ENCODE measurements around the gene PAPSS2. TPM values are rescaled to one million over a fixed set of nuclear protein-coding genes. Genes with fewer than 3 reads are reported as not detected.

PAPSS2 gene
- total RNA-seq, 2 donors from 2014 or later = 16.9 to 17.5 TPM

DNA sequence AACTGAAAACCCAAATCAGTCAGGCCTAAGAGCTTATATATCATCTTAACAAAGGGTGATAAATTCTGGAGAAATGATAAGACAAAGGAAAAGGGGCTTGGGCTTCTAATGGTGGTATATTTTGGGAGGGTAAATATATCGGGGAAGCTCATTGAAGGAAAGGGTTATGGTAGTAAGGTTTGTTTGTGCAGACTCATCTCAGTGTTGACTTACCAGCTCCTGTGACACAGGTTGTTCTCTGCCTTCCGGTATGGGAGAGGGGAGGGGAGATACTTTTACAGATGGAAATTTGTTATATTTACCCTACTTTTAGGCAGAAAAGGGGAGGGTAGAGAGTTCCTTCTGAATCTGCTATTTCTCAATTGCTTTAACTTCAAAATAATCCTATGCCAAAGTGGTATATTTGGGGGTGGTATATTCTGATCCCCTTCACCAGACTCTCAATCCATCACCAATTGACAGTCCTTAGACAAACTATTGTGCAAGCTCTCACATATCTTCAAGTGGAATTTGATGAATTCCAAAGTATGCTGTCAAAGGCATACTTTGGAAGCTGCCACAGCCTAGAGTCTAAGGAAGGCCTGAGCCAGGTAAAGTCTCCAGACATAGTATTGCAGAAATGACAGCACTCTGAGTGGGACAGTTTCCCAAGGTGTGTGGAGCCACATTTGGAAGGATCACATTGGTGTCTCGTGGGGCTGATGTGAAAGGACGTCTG, 13.3 kb upstream of the PAPSS2 start:
- TF ChIP-seq, protein P1, sequence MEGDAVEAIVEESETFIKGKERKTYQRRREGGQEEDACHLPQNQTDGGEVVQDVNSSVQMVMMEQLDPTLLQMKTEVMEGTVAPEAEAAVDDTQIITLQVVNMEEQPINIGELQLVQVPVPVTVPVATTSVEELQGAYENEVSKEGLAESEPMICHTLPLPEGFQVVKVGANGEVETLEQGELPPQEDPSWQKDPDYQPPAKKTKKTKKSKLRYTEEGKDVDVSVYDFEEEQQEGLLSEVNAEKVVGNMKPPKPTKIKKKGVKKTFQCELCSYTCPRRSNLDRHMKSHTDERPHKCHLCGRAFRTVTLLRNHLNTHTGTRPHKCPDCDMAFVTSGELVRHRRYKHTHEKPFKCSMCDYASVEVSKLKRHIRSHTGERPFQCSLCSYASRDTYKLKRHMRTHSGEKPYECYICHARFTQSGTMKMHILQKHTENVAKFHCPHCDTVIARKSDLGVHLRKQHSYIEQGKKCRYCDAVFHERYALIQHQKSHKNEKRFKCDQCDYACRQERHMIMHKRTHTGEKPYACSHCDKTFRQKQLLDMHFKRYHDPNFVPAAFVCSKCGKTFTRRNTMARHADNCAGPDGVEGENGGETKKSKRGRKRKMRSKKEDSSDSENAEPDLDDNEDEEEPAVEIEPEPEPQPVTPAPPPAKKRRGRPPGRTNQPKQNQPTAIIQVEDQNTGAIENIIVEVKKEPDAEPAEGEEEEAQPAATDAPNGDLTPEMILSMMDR (IDR thresholded peaks at IDR 0.05) = no peak
- TF ChIP-seq POLR2A (IDR thresholded peaks at IDR 0.05) = no peak
- Histone ChIP-seq H3K36me3 (replicated peaks in 1 of 2; ENCODE audit: insufficient read depth in 1 of 2, low read depth in 2 of 2) (no peaks in the 10 kb centered on the region), H3K27me3 (no peaks in the 10 kb centered on the region), H3K4me1 (no peaks in the 10 kb centered on the region), H3K27ac (no peak overlapping the region), H3K4me3 (no peak overlapping the region), H3K9me3 (no peaks in the 10 kb centered on the region)
- ATAC-seq (no peak), DNase-seq (no peak)
- intact Hi-C loops (cut with DNase I) = no loop called here
- WGBS, 2 donors = 50 to 83% methylated on average over 4 of the region's 4 CpGs

DNA sequence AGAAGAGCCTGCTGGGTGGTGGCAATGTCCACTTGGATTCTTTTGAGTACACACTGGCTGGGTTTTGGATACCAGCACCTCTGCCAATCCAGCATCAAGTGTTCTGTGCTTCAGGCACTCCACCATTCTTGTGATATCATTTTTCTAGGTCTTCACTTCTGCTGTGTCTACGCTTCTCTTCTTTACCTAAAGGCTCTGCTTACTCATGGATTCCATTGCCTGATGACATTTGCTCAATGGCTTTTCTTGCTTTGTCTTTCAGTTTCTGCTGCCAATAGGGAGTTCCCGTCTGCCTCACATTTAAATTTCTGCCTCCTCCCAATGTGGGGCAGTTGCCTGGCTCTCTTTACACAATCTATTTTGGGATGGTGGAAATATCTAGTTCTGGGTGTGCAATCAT, 12.7 kb upstream of the PAPSS2 start:
- WGBS, 2 donors = 77 to 94% methylated on average over 2 of the region's 2 CpGs
- H3K9me3 ChIP-seq = no peaks in the 10 kb centered on the region
- no peaks in the 10 kb centered on the region for H3K4me1 ChIP-seq
- H3K36me3 ChIP-seq (replicated peaks in 1 of 2; ENCODE audit: insufficient read depth in 1 of 2, low read depth in 2 of 2) = no peaks in the 10 kb centered on the region
- ATAC-seq (no peak), DNase-seq (no peak)
- H3K27me3 ChIP-seq = no peaks in the 10 kb centered on the region
- TF ChIP-seq POLR2A (IDR thresholded peaks at IDR 0.05) = no peak
- TF ChIP-seq, protein P1 (IDR thresholded peaks at IDR 0.05) = no peak
- no peak overlapping the region for H3K27ac ChIP-seq
- intact Hi-C loops (cut with DNase I) = no loop called here
- H3K4me3 ChIP-seq = no peak overlapping the region

DNA sequence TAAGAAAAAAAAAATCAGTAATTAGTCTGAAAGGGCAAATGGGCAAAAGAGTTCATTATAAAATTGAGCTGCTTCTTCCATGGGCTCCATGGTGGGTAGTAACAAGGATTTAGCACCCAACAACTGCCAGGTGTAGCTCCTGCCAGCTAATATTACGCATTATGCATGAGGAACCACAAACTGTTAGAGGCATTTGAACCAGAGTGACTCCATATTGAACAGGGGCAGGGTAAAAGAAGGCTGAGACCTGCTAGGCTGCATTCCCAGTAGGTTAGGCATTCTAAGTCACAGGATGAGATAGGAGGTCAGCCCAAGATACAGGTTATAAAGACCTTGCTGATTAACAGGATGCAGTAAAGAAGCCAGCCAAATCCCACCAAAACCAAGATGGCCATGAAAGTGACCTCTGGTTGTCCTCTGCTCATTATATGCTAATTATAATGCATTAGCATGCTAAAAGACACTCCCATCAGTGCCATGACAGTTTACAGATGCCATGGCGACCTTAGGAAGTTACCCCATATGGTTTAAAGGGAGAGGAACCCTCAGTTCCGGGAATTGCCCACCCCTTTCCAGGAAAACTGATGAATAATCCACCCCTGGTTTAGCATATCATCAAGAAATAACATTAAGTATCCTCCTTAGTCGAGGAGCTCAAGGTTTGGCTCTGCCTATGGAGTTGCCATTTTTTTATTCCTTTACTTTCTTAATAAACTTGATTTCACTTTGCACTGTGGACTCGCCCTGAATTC, 8.7 kb upstream of the PAPSS2 start:
- Histone ChIP-seq H3K27ac (no peak overlapping the region), H3K4me1 (peaks cover 11% of the 10 kb centered on the region), H3K9me3 (no peaks in the 10 kb centered on the region), H3K4me3 (no peak overlapping the region), H3K36me3 (replicated peaks in 1 of 2; ENCODE audit: insufficient read depth in 1 of 2, low read depth in 2 of 2) (no peaks in the 10 kb centered on the region), H3K27me3 (no peaks in the 10 kb centered on the region)
- ATAC-seq (no peak), DNase-seq (no peak)
- 79 to 91% methylated on average over 5 of the region's 5 CpGs for WGBS, 2 donors
- no peak for TF ChIP-seq POLR2A (IDR thresholded peaks at IDR 0.05)
- TF ChIP-seq, protein P1 (IDR thresholded peaks at IDR 0.05) = no peak
- intact Hi-C loops (cut with DNase I) = no loop called here

DNA sequence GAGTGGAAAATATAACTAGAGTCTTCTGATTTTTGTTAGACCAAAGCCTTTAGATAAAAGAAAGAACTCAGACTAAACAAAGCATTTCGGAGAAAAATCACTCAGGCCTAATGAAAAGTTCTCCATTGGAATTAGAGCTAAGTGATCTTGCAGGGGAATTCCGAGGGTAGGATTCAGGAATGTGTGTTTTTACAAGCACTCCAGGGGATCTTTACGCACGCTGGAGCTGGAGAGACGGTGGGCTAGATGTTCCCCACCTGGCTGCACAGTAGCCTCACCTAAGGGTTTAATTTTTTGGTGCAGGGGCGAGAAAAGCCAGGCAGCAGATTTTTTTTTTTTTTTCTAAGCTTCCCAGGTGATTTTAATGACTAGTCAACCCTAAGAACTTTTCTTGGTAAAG, 7.9 kb upstream of the PAPSS2 start:
- WGBS, 2 donors = 76 to 82% methylated on average over 6 of the region's 6 CpGs
- Histone ChIP-seq H3K27me3 (no peaks in the 10 kb centered on the region), H3K4me3 (no peak overlapping the region), H3K4me1 (peaks cover 11% of the 10 kb centered on the region), H3K9me3 (no peaks in the 10 kb centered on the region), H3K36me3 (replicated peaks in 1 of 2; ENCODE audit: insufficient read depth in 1 of 2, low read depth in 2 of 2) (no peaks in the 10 kb centered on the region), H3K27ac (no peak overlapping the region)
- no peak for ATAC-seq
- TF ChIP-seq POLR2A (IDR thresholded peaks at IDR 0.05) = no peak
- intact Hi-C loops (cut with DNase I) = no loop called here
- DNase-seq = no peak

DNA sequence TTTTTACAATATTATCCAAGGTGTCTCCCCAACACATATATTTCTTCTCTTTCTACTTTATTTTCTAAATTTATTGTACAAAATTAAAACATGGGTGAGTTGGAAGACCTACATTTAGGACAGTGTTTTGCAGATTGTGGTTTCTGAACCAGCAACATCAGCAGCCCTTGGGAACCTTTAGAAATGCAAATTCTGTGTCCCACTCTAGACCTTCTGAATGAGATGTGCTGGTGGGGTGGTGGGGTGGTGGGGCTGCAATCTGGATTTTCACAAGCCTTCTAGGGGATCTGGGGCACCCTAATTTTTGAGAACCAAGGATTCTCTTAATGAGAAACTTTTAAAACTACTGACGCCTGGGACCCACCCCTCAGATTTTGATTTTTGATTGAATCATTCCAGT, 7.4 kb upstream of the PAPSS2 start:
- no peak for DNase-seq
- TF ChIP-seq, protein P1 (IDR thresholded peaks at IDR 0.05) = no peak
- no peak for TF ChIP-seq POLR2A (IDR thresholded peaks at IDR 0.05)
- Histone ChIP-seq H3K9me3 (no peaks in the 10 kb centered on the region), H3K27me3 (no peaks in the 10 kb centered on the region), H3K4me3 (no peak overlapping the region), H3K27ac (no peak overlapping the region), H3K4me1 (peaks cover 11% of the 10 kb centered on the region), H3K36me3 (replicated peaks in 1 of 2; ENCODE audit: insufficient read depth in 1 of 2, low read depth in 2 of 2) (no peaks in the 10 kb centered on the region)
- ATAC-seq = no peak
- intact Hi-C loops (cut with DNase I) = no loop called here
- 83 to 90% methylated on average over 1 of the region's 1 CpG for WGBS, 2 donors

Measured in body of pancreas (tissue), 4 donors.